Panc1 (cell line): ENCODE measurements around the gene NUDT3.

Experiments used
- CTCF ChIP-seq: fragments of 450-650 bp; IDR thresholded peaks from 2 replicates; pipeline ENCODE4 v1.5.1; 2017; ENCODE audit warnings: mild to moderate bottlenecking
- POLR2AphosphoS5 ChIP-seq: IDR thresholded peaks from 2 replicates; pipeline ENCODE4 v1.6.1; 2012; ENCODE audit warnings: mild to moderate bottlenecking, low read depth, low read length, moderate library complexity
- SIN3A ChIP-seq: IDR thresholded peaks from 2 replicates; pipeline ENCODE4 v1.6.1; 2012; ENCODE audit warnings: low read depth, mild to moderate bottlenecking, low read length, moderate library complexity, borderline replicate concordance; ENCODE audit not compliant: insufficient read depth

GRCh38 chr6:34310817-34311216, 81.7 kb downstream of the NUDT3 start:
- TF ChIP-seq CTCF (no peak), SIN3A (no peak), POLR2AphosphoS5 (no peak)
